HG03045 (cell line): ENCODE data around the gene CPA4.
"Not testable (repeated sequence)": the region's sequence is repeated elsewhere in the genome, so short reads cannot be mapped to it uniquely, and the experiment has no call there.

Experiments used
- ATAC-seq: cut with Tn5 transposase; IDR thresholded peaks from one replicate; pipeline ENCODE4 v1.9.1; 2021; ENCODE audit warnings: mild to moderate bottlenecking, moderate library complexity; ENCODE audit not compliant: unreplicated experiment

The CPA4 gene

DNA sequence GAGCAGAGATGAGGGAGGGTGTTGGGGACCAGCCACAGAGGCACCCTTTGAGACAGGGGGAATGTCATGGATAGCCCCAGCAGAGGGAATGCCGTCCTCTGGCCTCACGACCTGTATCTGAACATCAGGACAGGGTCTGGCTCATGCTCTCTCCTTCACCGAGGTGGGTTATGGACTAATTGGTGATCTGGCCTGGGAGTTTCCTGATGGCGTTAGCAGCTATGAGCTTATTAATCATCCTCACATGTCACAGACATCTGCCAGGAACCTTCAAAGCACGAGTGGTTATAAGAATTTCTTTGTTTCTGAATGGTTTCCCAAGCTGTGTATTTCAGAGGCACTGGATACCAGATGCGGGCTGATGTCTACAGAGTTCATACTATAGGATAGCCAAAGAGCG is 6.9 kb downstream of the CPA4 start:
- no peak for ATAC-seq

DNA sequence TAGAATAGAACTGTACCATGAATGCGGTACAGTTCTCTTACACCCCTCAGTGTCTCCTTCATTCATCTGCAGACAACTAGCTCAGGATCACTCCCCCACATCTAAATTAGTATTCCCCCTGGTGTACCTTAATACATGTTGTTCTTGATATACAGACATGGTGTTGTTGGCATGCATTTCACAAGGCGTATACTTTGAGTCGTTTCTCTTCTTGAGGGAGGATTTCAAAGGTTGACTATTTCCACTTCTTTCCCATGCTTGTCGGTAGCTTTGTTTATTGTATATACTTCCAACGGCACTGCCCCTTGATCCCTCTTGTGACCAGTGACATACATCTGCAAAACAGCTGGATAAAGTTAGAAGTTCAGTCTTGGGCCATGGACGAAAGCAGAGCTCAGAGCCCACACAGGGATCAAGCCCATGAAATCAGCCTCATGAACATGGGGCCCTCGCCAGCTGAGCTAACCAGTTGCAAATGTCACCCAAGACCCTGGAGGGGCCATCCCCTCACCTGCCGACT is 8.6 kb downstream of the CPA4 start:
- ATAC-seq = no peak

DNA sequence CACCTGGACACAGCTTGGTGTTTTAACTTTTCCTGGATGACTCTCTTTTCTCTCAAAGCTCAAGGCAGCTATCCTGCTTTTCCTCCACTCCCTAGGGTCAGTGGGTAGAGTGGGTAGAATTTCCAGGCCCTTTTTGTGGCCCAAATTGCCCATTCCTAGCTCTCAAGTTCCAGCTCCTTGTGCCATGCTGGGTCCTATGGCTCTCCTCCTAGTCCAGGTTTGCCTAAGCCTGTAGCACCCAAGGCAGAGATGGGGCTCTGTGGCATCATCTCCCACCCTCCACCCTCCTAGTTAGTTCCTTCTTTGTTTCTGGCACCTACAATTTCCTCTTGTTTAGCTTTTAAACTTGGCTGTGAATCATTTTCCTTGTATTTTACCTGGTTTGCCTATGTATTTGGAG is 9.7 kb downstream of the CPA4 start:
- no peak for ATAC-seq

DNA sequence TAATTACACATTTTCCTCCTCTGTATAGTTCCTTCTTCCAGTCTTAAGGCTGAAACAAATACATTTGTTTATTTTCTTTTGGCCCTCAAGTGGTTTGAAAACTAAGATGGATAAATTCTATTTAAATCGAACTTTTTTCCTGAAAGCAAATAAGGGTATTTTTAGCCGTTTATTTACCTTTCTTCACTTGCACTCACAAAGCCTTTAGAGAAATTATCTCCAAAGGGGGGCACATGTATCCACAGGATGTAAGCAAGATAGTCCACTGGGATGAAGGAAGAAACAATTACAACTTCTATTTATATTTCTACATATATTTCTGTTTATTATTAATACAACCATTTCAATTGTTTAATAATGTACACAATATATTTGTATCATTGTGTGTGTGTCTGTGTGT is 10.2 kb downstream of the CPA4 start:
- ATAC-seq = no peak

DNA sequence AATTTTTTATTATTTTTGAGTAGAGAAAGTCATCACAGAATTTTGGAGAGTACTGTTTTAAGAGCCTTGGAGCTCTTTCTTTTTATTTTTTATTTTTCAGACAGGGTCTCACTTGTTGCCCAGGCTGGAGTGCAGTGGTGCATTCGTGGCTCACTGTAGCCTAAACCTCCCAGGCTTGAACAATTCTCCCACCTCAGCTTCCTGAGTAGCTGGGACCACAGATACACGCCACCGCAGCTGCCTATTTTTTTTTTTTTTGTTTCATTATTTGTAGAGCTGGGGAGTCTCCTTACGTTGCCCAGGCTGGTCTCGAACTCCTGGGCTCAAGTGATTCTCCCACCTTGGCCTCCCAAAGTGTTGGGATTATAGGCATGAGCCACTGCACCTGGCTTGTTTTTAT is 10.6 kb downstream of the CPA4 start:
- ATAC-seq = no peak

DNA sequence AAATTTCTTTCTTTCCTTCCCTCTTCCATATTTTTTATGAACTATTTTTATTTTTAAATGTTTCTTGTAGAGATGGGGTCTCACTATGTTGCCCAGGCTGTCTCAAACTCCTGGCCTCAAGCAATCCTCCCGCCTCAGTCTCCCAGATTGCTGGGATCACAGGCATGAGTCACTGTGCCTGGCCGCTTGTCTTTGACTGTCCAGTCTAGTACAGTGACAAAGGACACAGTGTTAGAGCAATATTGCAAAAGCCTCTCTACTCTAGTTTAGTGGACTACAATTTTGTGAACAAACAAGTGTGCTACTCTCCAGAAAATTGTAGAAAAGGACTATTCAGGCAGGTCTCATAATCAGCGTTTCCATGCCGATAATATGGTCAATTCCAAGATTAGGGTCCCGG is 11.0 kb downstream of the CPA4 start:
- no peak for ATAC-seq

DNA sequence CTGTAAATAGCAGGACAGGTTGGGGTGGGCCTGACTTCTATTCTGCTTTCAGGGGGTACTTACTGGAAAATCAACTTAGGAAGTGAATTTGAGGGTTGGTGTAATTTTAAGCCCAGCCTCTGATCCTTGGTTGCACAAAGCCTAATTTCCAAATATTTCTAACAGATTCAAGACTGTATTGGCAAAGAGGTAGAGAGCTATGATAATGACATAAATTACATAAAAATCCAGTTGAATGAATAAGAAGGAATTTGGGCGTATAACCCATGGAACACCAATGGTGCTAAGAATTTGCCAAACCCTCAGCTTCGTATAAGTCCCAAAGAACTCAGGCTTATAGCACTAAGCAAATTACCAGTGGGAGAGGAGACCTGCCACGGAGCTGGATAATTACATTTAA is 11.9 kb downstream of the CPA4 start:
- ATAC-seq = no peak

DNA sequence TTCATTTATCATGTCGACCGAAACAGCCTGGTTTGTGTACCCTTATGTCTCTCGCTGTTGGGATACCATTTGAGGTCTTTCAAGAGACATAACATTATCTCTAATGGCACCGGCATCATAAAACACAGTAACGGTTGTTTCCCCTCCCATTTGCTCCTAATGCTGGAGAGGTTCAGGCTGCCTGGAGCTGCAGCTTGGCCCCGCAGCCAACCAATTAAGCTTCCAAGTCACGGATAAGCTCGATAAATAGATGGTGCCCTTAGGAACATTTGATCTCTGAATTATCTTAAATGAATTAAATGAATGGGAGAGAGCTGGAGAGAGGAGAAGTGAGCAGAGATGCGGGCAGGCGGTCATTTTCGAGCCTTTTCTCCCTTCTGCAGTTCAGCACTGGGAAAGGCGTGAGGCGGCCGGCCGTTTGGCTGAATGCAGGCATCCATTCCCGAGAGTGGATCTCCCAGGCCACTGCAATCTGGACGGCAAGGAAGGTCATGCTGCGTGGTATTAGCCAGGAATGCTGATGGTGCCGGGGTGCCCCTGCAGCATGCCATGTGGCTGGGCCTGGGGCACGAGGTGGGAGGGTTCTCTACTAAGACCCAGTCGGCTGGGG is 12.6 kb downstream of the CPA4 start:
- ATAC-seq = no peak

DNA sequence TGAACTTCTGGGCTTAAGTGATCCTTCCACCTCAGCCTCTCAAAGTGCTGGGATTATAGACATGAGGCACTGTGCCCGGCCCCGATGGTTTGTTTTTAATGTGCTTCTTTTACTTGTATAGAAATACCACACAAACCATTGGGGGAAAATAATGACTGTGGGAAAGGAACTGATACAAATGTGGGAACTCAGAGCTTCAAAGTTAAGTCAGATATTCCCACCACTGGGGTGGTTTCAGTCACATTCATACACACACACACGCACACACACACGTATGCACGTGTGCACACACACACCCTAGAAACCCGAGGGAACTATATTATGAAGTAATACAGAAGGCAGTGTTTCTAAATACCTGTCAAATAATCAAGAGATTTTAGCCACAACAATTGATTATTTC is 17.0 kb downstream of the CPA4 start:
- no peak for ATAC-seq

DNA sequence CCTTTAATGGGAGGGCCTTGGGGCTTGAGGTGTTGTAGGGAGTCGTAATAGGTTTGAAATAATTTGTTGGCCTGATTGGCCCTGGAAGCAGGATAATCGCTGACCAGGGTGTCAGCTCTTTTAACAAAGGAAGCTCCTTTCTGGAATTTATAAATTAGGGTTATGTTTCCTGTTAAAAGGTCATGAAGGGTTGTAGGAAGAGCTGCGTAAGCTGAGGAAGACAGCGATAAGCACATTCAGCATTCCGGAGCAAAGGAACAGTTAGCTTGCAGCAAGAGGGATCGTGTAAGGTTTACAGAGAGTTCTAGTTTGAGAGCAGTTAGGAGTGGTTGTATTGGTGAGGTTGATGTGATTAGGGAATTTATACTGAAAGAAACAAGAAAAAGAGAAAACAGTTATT is 21.3 kb downstream of the CPA4 start:
- ATAC-seq = no peak

DNA sequence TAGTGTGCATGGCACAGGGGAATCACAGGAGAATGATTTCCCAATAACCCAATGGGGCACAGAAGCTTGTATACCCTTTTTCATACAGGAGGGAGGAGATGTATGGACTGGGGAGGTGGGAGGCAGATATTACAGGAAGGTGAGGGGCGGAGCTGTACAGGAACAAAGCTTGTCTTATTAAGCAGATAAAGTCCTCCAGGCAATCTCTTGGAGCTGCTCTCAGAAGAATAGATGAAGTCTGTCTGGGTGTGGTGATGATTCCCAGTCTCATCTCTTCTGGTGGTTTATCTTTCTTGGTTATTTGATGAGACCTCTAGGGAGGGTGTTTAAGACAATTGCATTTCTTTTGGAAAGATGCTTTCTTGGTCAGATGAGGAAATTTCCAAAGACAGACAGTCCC is 26.6 kb downstream of the CPA4 start:
- ATAC-seq = no peak

DNA sequence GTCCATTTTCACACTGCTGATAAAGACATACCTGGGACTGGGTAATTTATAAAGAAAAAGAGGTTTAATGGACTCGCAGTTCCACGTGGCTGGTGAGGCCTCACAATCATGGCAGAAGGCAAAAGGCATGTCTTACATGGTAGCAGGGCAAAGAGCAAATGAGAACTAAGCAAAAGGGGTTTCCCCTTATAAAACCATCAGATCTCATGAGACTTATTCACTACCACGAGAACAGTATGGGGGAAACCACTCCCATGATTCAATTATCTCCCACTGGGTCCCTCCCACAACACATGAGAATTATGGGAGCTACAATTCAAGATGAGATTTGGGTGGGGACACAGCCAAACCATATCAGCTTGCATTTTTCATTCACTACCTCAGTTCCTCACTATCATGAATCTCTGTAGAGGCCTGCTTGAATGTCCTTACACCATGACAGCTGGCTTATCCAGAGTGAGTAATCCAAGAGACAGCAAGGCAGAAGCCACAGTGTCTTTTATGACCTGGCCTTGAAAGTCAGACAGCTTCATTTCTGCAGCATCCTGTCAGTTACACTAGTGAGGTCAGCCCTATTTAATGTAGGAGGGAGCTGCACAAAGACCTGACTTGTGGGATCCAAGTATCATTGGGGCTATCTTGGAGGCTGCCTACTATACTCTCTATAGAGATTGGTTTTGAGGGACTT is 28.7 kb downstream of the CPA4 start:
- ATAC-seq = not testable (repeated sequence)

DNA sequence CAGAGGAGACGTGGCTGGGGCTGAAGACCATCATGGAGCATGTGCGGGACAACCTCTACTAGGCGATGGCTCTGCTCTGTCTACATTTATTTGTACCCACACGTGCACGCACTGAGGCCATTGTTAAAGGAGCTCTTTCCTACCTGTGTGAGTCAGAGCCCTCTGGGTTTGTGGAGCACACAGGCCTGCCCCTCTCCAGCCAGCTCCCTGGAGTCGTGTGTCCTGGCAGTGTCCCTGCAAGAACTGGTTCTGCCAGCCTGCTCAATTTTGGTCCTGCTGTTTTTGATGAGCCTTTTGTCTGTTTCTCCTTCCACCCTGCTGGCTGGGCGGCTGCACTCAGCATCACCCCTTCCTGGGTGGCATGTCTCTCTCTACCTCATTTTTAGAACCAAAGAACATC is 29.7 kb downstream of the CPA4 start:
- ATAC-seq = no peak

DNA sequence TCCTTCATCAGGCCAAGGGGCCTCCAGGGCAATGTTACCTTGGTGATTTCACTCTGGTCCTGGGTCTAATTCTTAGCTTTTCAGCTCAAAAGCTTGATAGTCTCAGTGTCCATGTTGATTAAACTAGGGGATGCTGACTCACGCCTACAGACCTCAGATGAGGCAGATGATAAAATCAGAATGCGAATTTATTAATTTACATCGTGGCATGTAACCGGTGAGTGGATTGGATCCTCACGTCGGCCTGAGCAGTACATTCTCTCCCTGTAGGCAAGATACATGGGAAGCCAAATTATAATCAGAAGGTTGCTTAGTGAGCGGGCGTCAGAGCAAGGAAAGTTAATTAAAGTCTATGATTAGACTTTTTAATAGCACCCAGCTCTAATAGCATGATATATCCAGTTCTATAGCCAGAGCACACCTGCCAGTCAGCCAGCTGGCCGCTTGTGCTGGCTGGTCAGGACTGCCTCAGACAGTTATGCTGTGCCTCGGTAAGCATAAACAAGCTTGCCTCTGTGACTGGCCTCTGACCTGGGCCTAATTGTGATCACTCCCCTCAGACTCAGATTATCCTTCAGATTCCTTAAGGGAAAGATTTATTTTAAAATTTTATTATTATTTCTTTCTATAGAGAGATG is 31.5 kb downstream of the CPA4 start:
- ATAC-seq = no peak

DNA sequence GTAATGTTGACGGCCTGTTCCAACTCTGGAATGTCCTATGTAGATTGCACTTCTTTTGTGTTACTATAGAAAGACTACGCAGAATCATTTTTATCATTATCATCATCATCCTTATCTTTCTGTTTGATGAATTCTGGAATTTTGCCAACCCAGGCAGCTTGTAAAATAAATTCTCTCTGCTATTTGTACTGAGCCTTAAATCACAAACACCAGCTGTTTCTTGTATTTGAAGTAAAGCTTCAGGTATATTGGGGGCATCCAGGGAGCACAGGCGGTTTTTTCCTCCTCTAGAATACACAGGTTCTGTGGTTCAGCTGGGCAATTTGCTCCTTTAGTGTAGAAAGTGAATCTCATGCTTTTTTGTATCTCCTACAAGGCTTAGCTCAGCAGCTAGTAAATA is 36.7 kb downstream of the CPA4 start:
- no peak for ATAC-seq

DNA sequence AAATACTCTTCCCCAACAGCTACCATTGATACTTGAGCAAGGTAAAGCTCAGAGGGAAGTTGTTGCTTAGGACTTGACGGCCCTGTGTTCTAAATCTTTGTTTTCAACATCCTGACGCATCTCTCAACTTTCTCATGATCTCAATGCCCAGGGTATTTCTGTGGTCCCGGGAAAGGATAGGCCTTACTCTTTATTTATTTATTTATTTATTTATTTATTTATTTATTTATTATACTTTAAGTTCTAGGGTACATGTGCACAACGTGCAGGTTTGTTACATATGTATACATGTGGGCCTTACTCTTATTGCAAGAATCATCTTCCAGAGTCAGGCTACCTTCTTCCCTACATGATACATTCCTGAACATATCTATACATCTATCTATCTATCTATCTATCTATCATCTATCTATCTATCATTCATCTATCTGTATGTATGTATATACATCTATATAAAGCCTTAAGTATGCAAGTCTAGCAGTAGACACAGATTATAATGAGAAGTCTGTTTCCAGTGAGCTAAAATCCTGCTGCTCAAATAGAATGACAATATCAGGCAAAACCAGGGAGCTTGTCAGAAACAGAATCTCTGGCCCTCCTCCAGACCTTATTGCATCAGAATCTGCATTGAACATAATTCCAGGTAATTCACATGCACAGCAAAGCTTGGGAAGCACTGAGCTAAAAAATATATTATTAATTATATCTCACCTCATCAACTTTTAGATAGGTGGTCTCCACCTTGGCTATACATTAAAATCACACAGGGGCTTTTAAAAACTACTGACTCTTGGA is 39.5 kb downstream of the CPA4 start:
- no peak for ATAC-seq

DNA sequence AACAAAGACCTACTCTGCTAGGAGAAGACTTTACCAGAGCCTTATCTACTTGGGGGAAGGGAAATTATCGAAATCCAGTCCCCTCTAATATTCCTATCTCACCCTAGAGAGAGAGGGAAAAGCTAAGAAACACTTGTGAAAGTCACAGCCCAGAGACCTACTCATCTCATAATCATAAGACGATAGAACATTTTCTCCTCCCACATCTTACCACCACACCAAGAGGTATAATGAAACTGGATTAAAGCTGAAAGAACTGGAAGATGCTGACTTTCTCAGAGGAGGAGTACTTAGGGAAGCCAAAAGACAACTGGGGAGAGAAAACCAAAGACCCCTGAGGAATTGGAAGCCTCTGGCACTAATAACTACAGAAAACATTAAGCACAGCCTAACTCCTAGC is 40.9 kb downstream of the CPA4 start:
- no peak for ATAC-seq

DNA sequence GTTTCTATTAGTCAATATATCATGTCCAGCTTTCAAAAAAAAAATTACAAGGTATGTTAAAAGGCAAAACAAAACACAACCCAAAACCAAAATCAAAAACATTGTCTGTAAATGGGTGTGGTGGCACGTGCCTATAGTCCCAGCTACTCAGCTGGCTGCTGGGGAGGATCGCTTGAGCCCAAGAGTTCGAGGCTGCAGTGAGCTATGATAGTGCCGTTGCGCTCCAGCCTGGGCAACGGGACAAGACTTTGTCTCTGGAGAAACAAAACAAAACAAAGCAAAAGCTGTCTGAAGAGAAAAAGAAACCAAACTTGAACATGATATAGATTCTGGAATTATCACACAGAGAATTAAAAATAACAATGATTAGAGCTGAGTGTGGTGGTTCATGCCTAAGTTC is 41.3 kb downstream of the CPA4 start:
- no peak for ATAC-seq

DNA sequence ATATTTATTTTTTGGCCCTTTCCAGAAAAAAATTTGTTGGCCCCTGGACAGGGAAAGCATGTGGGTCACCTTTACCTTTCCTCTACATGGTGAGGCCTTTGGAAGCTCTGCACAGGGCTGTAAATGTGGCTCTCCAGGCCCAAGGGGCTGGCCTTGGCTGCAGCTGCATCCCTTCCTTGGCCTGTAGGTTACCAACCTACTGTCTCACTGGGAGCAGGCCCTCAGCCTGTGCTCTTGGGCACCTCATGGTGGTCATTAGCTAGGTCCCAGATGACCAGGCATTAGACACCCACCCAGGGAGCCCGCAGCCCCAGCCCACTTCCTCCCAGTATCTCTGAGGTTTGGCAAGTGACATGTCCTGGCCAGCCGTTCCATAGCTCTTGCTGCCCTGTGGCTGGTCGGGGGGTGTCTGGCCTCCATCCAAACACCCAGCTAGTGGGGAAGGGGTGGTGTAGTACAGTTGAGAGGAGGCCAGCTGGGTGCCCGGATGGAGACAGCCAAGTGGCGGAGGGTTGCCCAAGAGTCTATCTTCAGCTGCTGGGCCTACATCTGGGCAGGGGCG is 44.5 kb downstream of the CPA4 start:
- ATAC-seq = no peak

DNA sequence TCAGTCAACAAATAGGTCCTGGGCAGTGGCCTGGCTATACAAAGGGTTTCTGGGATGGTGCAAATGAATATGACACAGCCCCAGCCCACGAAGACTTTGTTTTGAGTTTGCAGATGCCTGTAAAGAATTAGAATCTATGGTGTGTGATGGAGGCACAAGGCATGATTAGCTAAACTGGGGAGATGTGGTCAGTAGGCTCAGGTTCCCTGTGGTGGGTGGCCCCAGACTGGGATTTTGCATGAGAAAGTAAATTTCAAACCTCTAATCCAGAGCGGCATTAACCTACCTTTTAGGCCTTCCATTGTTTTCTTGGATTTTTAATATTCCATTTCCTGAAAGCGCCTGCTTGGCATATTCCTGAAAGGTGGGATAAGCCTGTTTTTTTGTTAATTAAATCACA is 45.3 kb downstream of the CPA4 start:
- no peak for ATAC-seq

DNA sequence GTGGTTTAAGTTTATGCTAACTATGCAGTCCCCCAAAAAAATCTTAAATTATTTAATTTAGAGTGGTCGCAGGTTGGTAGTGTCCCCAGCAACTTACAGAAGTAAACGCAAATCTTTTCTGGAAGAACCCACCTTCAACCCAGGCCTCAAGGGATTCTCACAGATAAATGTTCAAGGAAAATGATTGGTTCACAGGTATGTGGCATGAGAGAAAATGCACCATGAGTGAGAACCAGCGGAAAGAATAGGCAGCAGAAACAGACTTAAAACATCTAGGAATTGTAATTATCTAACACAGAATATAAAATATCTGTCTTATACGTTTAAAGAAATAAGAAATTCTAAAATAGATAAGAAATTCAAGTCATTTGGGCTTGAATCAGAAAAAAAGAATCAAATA is 48.9 kb downstream of the CPA4 start:
- ATAC-seq = no peak
